Endothelial cell of umbilical vein (primary cell): ENCODE measurements around the gene VAPB. TPM values are rescaled to one million over a fixed set of nuclear protein-coding genes. Genes with fewer than 3 reads are reported as not detected.
A peak's percentile ranks its signal among the peaks of the same experiment; 100 is the strongest.

Source experiments
- BruUV-seq: library from RNA; stranded (reverse); fragments of 400-500 nt; replicated peaks from 2 replicates; lab custom pipeline; 2021; lab: Mats Ljungman, UMichigan
- CTCF ChIA-PET: fragments of 300-600, 350-600 bp; sonication (Branson Sonifier 250); formaldehyde crosslinking; loops from one replicate; lab custom pipeline; 2021; ENCODE audit warnings: antibody characterized with exemption, inconsistent platforms; lab: Charles Lee
- POLR2A ChIA-PET: fragments of 300-600, 350-600 bp; sonication (Branson Sonifier 250); formaldehyde crosslinking; loops from one replicate; lab custom pipeline; 2021; ENCODE audit warnings: antibody characterized with exemption, inconsistent platforms; lab: Charles Lee
- DNase-seq: peaks from one replicate; pipeline ENCODE4 v3.0.0-alpha.2; 2011; ENCODE audit warnings: low read depth, low spot score
- FAIRE-seq: peaks from 2 replicates; lab custom pipeline; 2011; peaks lifted over from hg19 to GRCh38; lab: Jason Lieb, UNC
- H2AFZ ChIP-seq: 2 replicates; pipeline ENCODE4 v1.6.0; 2012; ENCODE audit warnings: low read depth, low read length, control low read depth, inconsistent platforms
- H3K27ac ChIP-seq: 2 replicates; pipeline ENCODE4 v1.5.1; 2011; ENCODE audit warnings: low read depth, mild to moderate bottlenecking, control low read depth, low read length, moderate library complexity; ENCODE audit not compliant: insufficient read depth
- H3K27me3 ChIP-seq, 2 experiments: 2 replicates each; pipeline versions ENCODE4 v1.6.0 to v1.6.1; 2011; ENCODE audit warnings: low read length in 2 of 2, mixed read lengths in 1 of 2; ENCODE audit not compliant: control insufficient read depth in 2 of 2, insufficient read depth in 2 of 2
- H3K36me3 ChIP-seq, 2 experiments: 2 replicates in 1 of 2; 3 replicates in 1 of 2; pipeline ENCODE4 v1.5.1; 2011; ENCODE audit warnings: low read length in 2 of 2, mild to moderate bottlenecking in 1 of 2, moderate library complexity in 1 of 2; ENCODE audit not compliant: control insufficient read depth in 2 of 2, insufficient read depth in 2 of 2; ENCODE audit errors: extremely low read depth in 1 of 2
- H3K4me1 ChIP-seq: 3 replicates; pipeline ENCODE4 v1.5.1; 2011; ENCODE audit warnings: mild to moderate bottlenecking, low read length; ENCODE audit not compliant: control insufficient read depth, insufficient read depth; ENCODE audit errors: extremely low read depth
- H3K4me2 ChIP-seq: 2 replicates; pipeline ENCODE4 v1.6.1; 2011; ENCODE audit warnings: low read length, control low read depth, mixed read lengths; ENCODE audit not compliant: insufficient read depth
- H3K4me3 ChIP-seq, 3 experiments: fragments of 200-600 bp in 1 of 3; sonication (generic), shearing (Covaris generic) in 1 of 3; replicated peaks in 1 of 3; 2 replicates each; pipeline ENCODE4 v1.5.1; 2011 to 2016; ENCODE audit warnings: control low read depth in 3 of 3, low read length in 3 of 3, mild to moderate bottlenecking in 2 of 3, inconsistent platforms in 1 of 3, low read depth in 1 of 3, moderate library complexity in 1 of 3; ENCODE audit not compliant: insufficient read depth in 1 of 3
- H3K79me2 ChIP-seq: 2 replicates; pipeline ENCODE4 v1.6.0; 2012; ENCODE audit warnings: low read length, inconsistent platforms; ENCODE audit not compliant: control insufficient read depth, insufficient read depth
- H3K9ac ChIP-seq: replicated peaks from 2 replicates; pipeline ENCODE3; 2011; ENCODE audit warnings: low read length, control low read depth; ENCODE audit not compliant: insufficient read depth; ENCODE audit errors: extremely low read depth
- H3K9me1 ChIP-seq: replicated peaks from 3 replicates; pipeline ENCODE4 v1.6.0; 2011; ENCODE audit warnings: mild to moderate bottlenecking, low read length; ENCODE audit not compliant: control insufficient read depth, insufficient read depth; ENCODE audit errors: extremely low read depth
- H3K9me3 ChIP-seq: replicated peaks from 2 replicates; pipeline ENCODE4 v1.5.1; 2012; ENCODE audit warnings: low read length, inconsistent platforms; ENCODE audit not compliant: control insufficient read depth, insufficient read depth
- H4K20me1 ChIP-seq: replicated peaks from 2 replicates; pipeline ENCODE3; 2011; ENCODE audit warnings: mild to moderate bottlenecking, low read length; ENCODE audit not compliant: control insufficient read depth, insufficient read depth; ENCODE audit errors: extremely low read depth
- CTCF ChIP-seq, 2 donors: IDR thresholded peaks; 1 replicate in 1 of 2; 2 replicates in 1 of 2; pipeline ENCODE4 v1.5.1; 2011; ENCODE audit warnings: low read length in 2 of 2, mild to moderate bottlenecking in 2 of 2, moderate library complexity in 2 of 2, control low read depth in 1 of 2, inconsistent platforms in 1 of 2, low read depth in 1 of 2; ENCODE audit not compliant: insufficient read depth in 1 of 2; ENCODE audit errors: extremely low read depth in 1 of 2
- EZH2 ChIP-seq: IDR thresholded peaks from 2 replicates; pipeline ENCODE4 v1.6.1; 2012; ENCODE audit warnings: borderline replicate concordance, low read depth, mild to moderate bottlenecking, moderate library complexity, low read length, inconsistent platforms; ENCODE audit not compliant: severe bottlenecking
- FOS ChIP-seq: IDR thresholded peaks from 2 replicates; pipeline ENCODE4 v1.6.1; 2011; ENCODE audit warnings: mild to moderate bottlenecking, low read length, moderate library complexity, borderline replicate concordance; ENCODE audit not compliant: insufficient read depth
- GATA2 ChIP-seq: IDR thresholded peaks from 2 replicates; pipeline ENCODE4 v1.7.0; 2011; ENCODE audit warnings: low read depth, mild to moderate bottlenecking, moderate library complexity, mixed read lengths, low read length; ENCODE audit not compliant: insufficient read length, insufficient read depth
- JUN ChIP-seq: IDR thresholded peaks from 2 replicates; pipeline ENCODE4 v1.6.1; 2011; ENCODE audit warnings: borderline replicate concordance, low read depth; ENCODE audit not compliant: insufficient read length, insufficient read depth
- MAX ChIP-seq: IDR thresholded peaks from 2 replicates; pipeline ENCODE4 v1.6.1; 2011; ENCODE audit not compliant: insufficient read depth, insufficient read length
- MYC ChIP-seq: IDR thresholded peaks from one replicate; pipeline ENCODE4 v1.6.1; 2011; ENCODE audit warnings: mild to moderate bottlenecking, low read depth, low read length
- POLR2A ChIP-seq: IDR thresholded peaks from 2 replicates; pipeline ENCODE4 v1.6.1; 2012; ENCODE audit warnings: low read depth, mild to moderate bottlenecking, control low read depth, low read length
- POLR2AphosphoS5 ChIP-seq: IDR thresholded peaks from 2 replicates; pipeline ENCODE4 v1.6.1; 2012; ENCODE audit warnings: low read depth, mild to moderate bottlenecking, control low read depth, low read length, moderate library complexity; ENCODE audit not compliant: insufficient read depth
- dilution Hi-C: fragments of 300-500 bp; cut with MboI; formaldehyde crosslinking; loops from one replicate; pipeline ENCODE4 v1.15.0; 2019; ENCODE audit warnings: low sequenced_read_pairs; ENCODE audit not compliant: extremely low pct_ligation_motif_present
- intact Hi-C: fragments of 100-400 bp; cut with micrococcal nuclease; formaldehyde crosslinking; loops from one replicate; pipeline ENCODE4 v1.10.0; 2022
- polyA plus RNA-seq, 4 experiments: library from polyadenylated mRNA; depleted of rRNA in 3 of 4; stranded (reverse) in 3 of 4; unstranded in 1 of 4; fragments of >200 nt; gene quantifications; 2 replicates each; pipeline versions ENCODE4 v1.2.1 to v1.2.3, GENCODE V29; 2011 to 2012; ENCODE audit warnings: missing spikeins in 1 of 4
- total RNA-seq: library from RNA; stranded (reverse); gene quantifications from 2 replicates; pipeline ENCODE4 v1.2.3, GENCODE V29; 2021

VAPB gene
- total and polyA plus RNA-seq, 2 donors (not counting 3 experiments of a cell fraction or from before 2014, with no cell fraction given) = 17.9 to 48.9 TPM

GRCh38 chr20:58406422-58407001 lies 17.5 kb downstream of the VAPB start:
- no peaks in the 10 kb centered on the region for H3K9me1 ChIP-seq
- no TSS peak for BruUV-seq
- CTCF ChIA-PET = interaction anchor here (1.0 kb wide), 1 partner anchor 18 kb away, joined by 3 read pairs; the partner anchor contains the start of gene VAPB
- no peaks in the 10 kb centered on the region for H3K27me3 ChIP-seq
- H3K79me2 ChIP-seq = peaks cover 95% of the 10 kb centered on the region
- H3K4me2 ChIP-seq = peak overlapping the region; percentile 67
- no peak overlapping the region for H2AFZ ChIP-seq
- H3K9me3 ChIP-seq = no peaks in the 10 kb centered on the region
- no peak overlapping the region for H3K27ac ChIP-seq
- H3K9ac ChIP-seq = no peak overlapping the region
- dilution Hi-C loops (no loop called here), intact Hi-C loops (loop anchor here (2.0 to 10.0 kb wide), 2 partner anchors 18 to 1012 kb away; partner anchors contain the start of genes RBM38 and VAPB)
- H4K20me1 ChIP-seq = peaks cover 8% of the 10 kb centered on the region
- POLR2A ChIA-PET = no interaction called here
- FAIRE-seq (no peak), DNase-seq (peak; percentile 4)
- no peaks in the 10 kb centered on the region for H3K36me3 ChIP-seq
- H3K4me3 ChIP-seq = no peak overlapping the region
- TF ChIP-seq FOS (no peak), EZH2 (no peak), JUN (no peak), MAX (no peak), MYC (no peak), CTCF (IDR thresholded peaks at IDR 0.05; ENCODE audit: extremely low read depth in 1 of 2, insufficient read depth in 1 of 2, low read depth in 1 of 2, low read length in 2 of 2) (no peak), GATA2 (no peak), POLR2AphosphoS5 (no peak), POLR2A (no peak)
- H3K4me1 ChIP-seq = peaks cover 32% of the 10 kb centered on the region
